HG03045 (cell line): ENCODE data around the gene ANKRD10.

Source experiments
- ATAC-seq: cut with Tn5 transposase; IDR thresholded peaks from one replicate; pipeline ENCODE4 v1.9.1; 2021; ENCODE audit warnings: mild to moderate bottlenecking, moderate library complexity; ENCODE audit not compliant: unreplicated experiment

The ANKRD10 gene

DNA sequence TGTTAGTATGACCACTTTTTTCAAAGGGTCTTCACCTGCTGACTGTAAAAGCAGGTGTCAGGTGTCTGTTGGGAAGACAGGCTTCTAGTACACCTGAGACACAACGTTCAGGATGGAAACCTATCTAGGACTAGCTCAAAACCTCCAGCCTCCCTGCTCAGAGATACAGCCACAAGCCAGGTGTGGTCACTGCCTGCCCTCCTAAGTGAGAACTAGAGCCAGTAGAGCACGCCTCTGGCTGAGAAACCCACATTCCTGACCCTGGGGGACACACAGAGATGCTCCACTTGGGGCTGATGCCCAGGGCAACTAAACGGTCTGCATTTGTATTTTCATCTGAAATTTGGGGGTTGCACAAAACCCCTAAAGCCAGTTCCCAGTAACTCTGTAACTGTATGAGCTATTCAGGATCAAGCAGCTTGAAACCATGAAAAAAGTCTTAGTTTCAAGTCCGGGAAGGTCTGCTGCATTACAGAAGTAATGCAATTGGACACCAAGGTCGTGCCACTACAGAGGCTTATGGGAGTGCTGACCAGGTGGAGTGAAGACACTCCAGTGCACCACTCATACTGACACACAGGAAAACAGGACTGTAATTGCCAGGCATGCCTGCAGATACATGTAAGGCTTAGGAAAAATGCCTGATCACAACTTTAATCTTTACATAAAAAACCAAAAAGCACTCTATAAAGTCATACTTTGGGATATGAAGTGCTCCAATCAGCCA lies 27.8 kb downstream of the ANKRD10 start:
- no peak for ATAC-seq

GRCh38 chr13:110885966-110886869 lies 28.7 kb downstream of the ANKRD10 start:
- ATAC-seq: no peak

GRCh38 chr13:110885516-110885915 lies 29.4 kb downstream of the ANKRD10 start:
- ATAC-seq: no peak

DNA sequence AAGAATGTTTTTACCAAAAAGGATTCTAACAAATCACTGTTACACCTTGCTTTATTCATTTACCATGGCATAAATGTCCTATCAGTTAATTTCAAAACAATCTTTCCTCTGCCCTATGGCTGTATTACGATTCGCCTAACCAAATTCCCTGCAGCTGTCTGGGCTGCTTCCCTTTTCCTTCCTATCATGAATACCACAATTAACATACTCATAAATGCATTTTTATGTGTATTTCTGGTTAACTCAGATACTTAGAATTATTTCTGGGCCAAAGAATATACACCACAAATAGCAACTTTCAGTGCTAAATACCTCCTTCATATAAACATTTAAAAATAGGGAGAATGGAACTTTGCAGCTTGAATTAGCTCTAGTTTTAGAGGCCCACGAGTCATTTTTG lies 30.4 kb downstream of the ANKRD10 start:
- ATAC-seq: no peak

GRCh38 chr13:110883542-110883941 lies 31.3 kb downstream of the ANKRD10 start:
- ATAC-seq: no peak

GRCh38 chr13:110882972-110883371 lies 31.9 kb downstream of the ANKRD10 start:
- ATAC-seq: no peak

- ATAC-seq: no peak
Measured at GRCh38 chr13:110881839-110882627, 32.8 kb downstream of the ANKRD10 start.

DNA sequence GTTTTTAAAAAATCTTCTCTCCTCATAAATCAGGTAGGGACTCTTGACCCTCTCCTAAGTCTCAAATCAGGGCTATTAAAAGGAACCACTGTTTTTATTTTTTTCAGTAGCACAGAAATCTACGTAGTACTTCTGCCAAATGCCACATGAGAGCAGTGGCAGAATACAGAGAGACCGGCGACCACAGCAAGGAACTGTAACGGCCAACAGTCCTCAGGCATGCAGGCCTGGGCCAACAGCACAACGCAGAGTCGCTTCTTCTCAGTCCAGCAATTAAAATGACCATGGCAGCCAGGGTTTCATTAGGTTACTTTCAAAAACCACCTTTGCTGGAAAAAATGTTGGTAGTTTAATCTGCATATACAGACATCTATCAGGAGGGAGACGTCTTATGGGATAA lies 34.2 kb downstream of the ANKRD10 start:
- ATAC-seq: no peak

DNA sequence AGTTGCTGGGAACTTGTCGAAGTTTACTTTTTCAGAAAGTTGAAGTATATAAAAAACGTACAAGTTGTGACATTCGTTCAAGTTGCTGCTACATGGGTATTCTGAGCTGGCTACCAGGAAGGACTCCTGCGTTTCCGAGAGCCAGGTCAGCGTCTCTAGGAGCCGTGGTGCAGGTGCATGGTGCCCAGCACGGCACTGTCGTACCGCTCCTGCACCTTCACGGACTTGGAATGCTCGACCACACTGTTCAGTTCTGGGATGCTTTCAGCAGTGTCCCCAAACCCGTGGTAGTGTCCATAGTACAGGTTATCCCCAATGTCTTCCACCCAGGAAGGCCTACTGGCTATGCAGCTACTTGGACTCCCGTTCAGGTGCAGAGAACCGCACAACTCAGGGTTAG lies 35.4 kb downstream of the ANKRD10 start:
- no peak for ATAC-seq

- no peak for ATAC-seq
Measured at GRCh38 chr13:110877737-110878258, 37.1 kb downstream of the ANKRD10 start.

DNA sequence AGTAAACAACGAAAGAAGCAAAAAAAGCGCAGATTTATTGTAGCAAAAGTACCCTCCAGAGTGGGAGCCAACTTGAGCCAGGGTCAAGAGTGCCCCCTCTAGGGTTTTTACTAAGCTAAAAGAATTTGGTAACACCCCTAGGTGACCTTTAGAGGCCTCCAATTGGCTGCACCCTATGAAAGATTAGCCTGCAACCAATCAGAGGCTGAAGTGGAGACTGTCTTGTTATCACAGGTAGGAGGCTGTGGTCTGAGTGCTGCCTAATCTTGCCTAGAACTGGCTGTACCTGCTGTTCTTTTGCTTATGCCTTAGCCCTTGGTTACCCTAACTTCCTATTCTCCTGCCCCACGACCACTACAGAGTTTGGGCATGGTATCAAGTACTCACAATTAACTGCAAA lies 38.3 kb downstream of the ANKRD10 start:
- no peak for ATAC-seq

DNA sequence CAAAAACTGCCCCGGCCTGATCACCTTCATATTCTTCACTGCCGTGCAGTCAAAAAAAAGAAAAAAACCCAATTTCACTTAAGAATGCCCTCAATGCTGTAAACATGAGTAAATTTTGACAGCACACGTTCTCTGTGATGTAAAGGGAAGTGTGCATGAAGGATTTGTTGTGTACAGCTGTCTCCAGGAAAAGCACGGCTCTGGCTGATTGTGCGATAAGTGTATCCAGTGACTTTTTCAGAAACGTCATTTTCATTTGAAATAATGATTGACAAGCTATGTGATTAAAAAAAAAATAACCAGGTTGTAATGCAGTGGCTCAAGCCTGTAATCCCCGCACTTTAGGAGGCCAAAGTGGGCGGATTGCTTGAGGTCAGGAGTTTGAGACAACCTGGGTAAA lies 39.6 kb downstream of the ANKRD10 start:
- no peak for ATAC-seq

- ATAC-seq: no peak
Measured at GRCh38 chr13:110874508-110874960, 40.3 kb downstream of the ANKRD10 start.

DNA sequence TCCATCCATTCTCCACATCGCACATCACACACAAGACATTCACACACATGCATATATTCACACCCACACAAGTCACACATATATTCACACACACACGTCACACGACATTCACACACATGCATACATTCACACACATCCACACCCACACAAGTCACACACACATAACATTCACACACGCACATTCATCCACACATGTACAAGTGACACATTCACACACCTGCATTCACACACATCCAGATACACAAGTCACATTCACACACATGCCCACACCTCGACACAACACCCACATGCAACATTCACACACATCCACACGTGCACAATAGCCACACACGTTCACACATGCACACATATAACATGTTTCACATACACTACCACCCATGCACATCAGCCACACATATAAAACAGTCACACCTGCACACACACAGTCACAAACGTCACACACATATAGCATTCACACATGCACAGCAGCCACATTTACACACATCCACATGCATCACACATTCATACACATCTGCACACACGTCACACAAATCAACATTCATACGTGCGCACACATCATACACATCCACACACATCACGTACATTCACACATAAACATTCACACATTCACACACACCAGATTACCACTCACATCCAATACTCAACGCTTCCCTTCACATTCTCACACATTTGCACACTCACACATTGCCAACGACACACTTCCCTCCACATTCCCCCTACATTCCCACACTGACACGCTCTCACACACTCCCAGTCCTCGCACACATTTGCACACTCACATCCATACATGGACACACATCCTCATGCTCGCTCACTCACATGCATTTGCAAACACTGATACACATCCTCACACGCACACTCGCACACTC lies 41.0 kb downstream of the ANKRD10 start:
- ATAC-seq: no peak

DNA sequence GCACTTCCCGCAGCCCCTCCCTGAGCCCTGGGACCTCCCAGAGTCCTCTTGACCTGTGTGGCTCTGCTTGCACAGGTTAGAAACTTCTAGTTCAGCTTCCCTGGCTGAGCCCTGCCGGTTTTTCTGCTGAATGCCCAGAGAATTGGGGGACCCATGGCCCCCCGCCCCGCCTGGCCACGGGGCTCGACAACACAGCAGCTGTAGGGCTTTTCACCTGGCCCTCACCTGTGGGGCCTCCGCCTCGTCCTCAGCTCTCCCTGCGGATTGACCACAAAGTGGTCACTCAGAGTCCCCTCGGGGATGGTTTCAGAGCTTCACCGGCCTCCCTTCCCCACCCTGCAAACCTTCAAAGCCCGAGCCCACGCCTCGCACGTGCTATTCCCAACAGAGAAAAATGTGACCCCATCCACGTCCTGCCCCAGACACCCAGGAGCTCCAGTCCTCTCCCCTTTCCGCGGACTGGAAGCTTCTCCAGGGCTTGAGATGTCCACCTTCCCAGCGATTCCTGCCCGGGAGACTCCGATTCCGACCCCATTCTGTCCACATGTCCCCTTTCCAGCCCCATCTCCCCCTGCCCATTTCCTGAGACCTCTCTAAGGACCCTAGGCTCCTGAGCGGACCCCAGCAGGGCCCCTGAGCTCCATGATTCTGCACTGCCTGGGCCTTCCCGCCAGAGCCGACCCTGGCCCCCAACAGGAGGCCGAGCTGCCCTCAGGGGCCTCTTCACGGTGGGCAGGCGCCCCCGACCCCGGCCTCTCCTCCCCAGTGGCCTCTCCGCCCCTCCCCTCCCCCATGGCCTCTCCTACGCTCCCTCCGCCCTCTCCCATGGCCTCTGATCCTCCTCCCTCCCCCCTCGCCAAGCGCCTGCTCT lies 41.9 kb downstream of the ANKRD10 start:
- ATAC-seq: no peak

- no peak for ATAC-seq
Measured at GRCh38 chr13:110872034-110872767, 42.7 kb downstream of the ANKRD10 start.

GRCh38 chr13:110869805-110870706 lies 44.8 kb downstream of the ANKRD10 start:
- no peak for ATAC-seq
